GM18873 (cell line): ENCODE results near the gene PDPR.
"Not testable (repeated sequence)": the region's sequence is repeated elsewhere in the genome, so short reads cannot be mapped to it uniquely, and the experiment has no call there.

Source experiments
- ATAC-seq: cut with Tn5 transposase; IDR thresholded peaks from one replicate; pipeline ENCODE4 v1.9.1; 2021; ENCODE audit warnings: mild to moderate bottlenecking, moderate library complexity, moderate number of reproducible peaks; ENCODE audit not compliant: unreplicated experiment, low FRiP score

The PDPR gene

GRCh38 chr16:70204668-70205405 lies 90.7 kb downstream of the PDPR start:
- not testable (repeated sequence) for ATAC-seq

- ATAC-seq = not testable (repeated sequence)
These were observed 92.2 kb downstream of the PDPR start for GRCh38 chr16:70206382-70206781.
